ENCODE measurements around the gene TMPRSS4. TPM values are rescaled to one million over a fixed set of nuclear protein-coding genes. Genes with fewer than 3 reads are reported as not detected.

The TMPRSS4 gene
- total RNA-seq, 1 experiment from 2014 or later = 1.5 TPM

- Histone ChIP-seq H3K9me3 (ENCODE audit: control insufficient read depth in 1 of 2, insufficient read depth in 1 of 2, low read depth in 1 of 2, low read length in 2 of 2) (no peaks in the 10 kb centered on the region), H3K36me3 (ENCODE audit: control insufficient read depth in 1 of 2, insufficient read depth in 2 of 2, low read length in 2 of 2) (no peaks in the 10 kb centered on the region), H3K4me3 (replicated peaks in 1 of 2; ENCODE audit: low read depth in 1 of 2, low read length in 2 of 2) (no peak overlapping the region), H3K4me2 (ENCODE audit: low read length) (no peak overlapping the region), H3K9me2 (ENCODE audit: insufficient read depth) (no peaks in the 10 kb centered on the region), H3K9ac (ENCODE audit: low read length) (no peak overlapping the region), H3K4me1 (ENCODE audit: control insufficient read depth in 1 of 2, insufficient read depth in 2 of 2, low read length in 2 of 2) (peaks cover 0 to 6% of the 10 kb centered on the region in 2 experiments; a peak in 2 of 4 replicates), H2AFZ (ENCODE audit: low read depth, low read length, poor library complexity, severe bottlenecking) (no peak overlapping the region), H3K27ac (ENCODE audit: low read depth, low read length) (no peak overlapping the region), H3K79me2 (ENCODE audit: insufficient read depth, low read length) (no peaks in the 10 kb centered on the region), H4K20me1 (ENCODE audit: insufficient read depth) (no peaks in the 10 kb centered on the region), H3K27me3 (ENCODE audit: insufficient read depth, low read length) (no peaks in the 10 kb centered on the region; the same call in 1 of the 2 replicates)
- ChIA-PET RAD21 (ENCODE audit: low non-redundant PET in 1 of 2, low total read pairs in 2 of 2, uncharacterized antibody in 2 of 2, unreplicated experiment in 2 of 2) (no interaction called here), CTCF (interaction anchor here (3.7 kb wide), 1 partner anchor 105 kb away, joined by 44 read pairs; no protein-coding TSS in a partner anchor), POLR2A (no interaction called here)
- no peak for DNase-seq (ENCODE audit: low read depth, low spot score)
- intact Hi-C loops (cut with micrococcal nuclease) = no loop called here
- BruUV-seq (replicated peaks) = no TSS peak
- TF ChIP-seq ZFX (IDR thresholded peaks at IDR 0.05) = no peak
- no peak for TF ChIP-seq ATF3 (IDR thresholded peaks at IDR 0.05)
- TF ChIP-seq CBX3 (IDR thresholded peaks at IDR 0.05; ENCODE audit: low read depth) = no peak
- no peak for TF ChIP-seq POLR2A (IDR thresholded peaks at IDR 0.05; ENCODE audit: borderline replicate concordance, extremely low read depth, insufficient read depth, insufficient read length)
- no peak for TF ChIP-seq RAD21 (IDR thresholded peaks at IDR 0.05; ENCODE audit: low read depth)
- TF ChIP-seq REST (IDR thresholded peaks at IDR 0.05; ENCODE audit: low read depth) = no peak
- TF ChIP-seq SRF (IDR thresholded peaks at IDR 0.05; ENCODE audit: low read depth) = no peak
- TF ChIP-seq POLR2AphosphoS5 (IDR thresholded peaks at IDR 0.05; ENCODE audit: low read depth, low read length) = no peak
- TF ChIP-seq, protein P1, sequence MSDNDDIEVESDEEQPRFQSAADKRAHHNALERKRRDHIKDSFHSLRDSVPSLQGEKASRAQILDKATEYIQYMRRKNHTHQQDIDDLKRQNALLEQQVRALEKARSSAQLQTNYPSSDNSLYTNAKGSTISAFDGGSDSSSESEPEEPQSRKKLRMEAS (IDR thresholded peaks at IDR 0.05) = no peak
- no peak for TF ChIP-seq TCF7L2 (IDR thresholded peaks at IDR 0.05; ENCODE audit: borderline replicate concordance, extremely low read depth, insufficient read depth, insufficient read length)
- no peak for TF ChIP-seq CEBPB (IDR thresholded peaks at IDR 0.05; ENCODE audit: low read depth)
- no peak for TF ChIP-seq SP1 (IDR thresholded peaks at IDR 0.05; ENCODE audit: low read depth)
- TF ChIP-seq ELF1 (IDR thresholded peaks at IDR 0.05; ENCODE audit: borderline replicate concordance, low read depth) = no peak
- no peak for TF ChIP-seq FOSL1 (IDR thresholded peaks at IDR 0.05; ENCODE audit: low read depth)
- TF ChIP-seq ZNF274 (IDR thresholded peaks at IDR 0.05; ENCODE audit: low read depth, low read length) = no peak
- TF ChIP-seq, protein P2, sequence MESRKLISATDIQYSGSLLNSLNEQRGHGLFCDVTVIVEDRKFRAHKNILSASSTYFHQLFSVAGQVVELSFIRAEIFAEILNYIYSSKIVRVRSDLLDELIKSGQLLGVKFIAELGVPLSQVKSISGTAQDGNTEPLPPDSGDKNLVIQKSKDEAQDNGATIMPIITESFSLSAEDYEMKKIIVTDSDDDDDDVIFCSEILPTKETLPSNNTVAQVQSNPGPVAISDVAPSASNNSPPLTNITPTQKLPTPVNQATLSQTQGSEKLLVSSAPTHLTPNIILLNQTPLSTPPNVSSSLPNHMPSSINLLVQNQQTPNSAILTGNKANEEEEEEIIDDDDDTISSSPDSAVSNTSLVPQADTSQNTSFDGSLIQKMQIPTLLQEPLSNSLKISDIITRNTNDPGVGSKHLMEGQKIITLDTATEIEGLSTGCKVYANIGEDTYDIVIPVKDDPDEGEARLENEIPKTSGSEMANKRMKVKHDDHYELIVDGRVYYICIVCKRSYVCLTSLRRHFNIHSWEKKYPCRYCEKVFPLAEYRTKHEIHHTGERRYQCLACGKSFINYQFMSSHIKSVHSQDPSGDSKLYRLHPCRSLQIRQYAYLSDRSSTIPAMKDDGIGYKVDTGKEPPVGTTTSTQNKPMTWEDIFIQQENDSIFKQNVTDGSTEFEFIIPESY (IDR thresholded peaks at IDR 0.05; ENCODE audit: extremely low read depth, insufficient replicate concordance, low read length) = no peak
- TF ChIP-seq SIN3A (IDR thresholded peaks at IDR 0.05; ENCODE audit: low read depth) = no peak
- no peak for TF ChIP-seq YY1 (IDR thresholded peaks at IDR 0.05; ENCODE audit: extremely low read depth, insufficient replicate concordance, low read depth, low read length)
- TF ChIP-seq EZH2 (IDR thresholded peaks at IDR 0.05) = no peak
- ATAC-seq = no peak
These were observed 25.7 kb upstream of the TMPRSS4 start for GRCh38 chr11:118051136-118051610.

Measured in HCT116 (cell line).